ENCODE data around the gene TMEM201.
"Not testable (repeated sequence)": the region's sequence is repeated elsewhere in the genome, so short reads cannot be mapped to it uniquely, and the experiment has no call there.

Gene TMEM201

GRCh38 chr1:9569267-9569666 is 19.4 kb upstream of the TMEM201 start:
- no peak for DNase-seq (ENCODE audit: extremely low spot score)
- ChIA-PET CTCF (interaction anchor here (0.6 to 1.0 kb wide), 3 partner anchors 21 to 47 kb away, joined by 3 to 5 read pairs (median 3); no protein-coding TSS in a partner anchor), POLR2A (interaction anchor here (1.8 kb wide), 1 partner anchor 30 kb away, joined by 5 read pairs; the partner anchor contains the start of gene SLC25A33)
- TF ChIP-seq FOXM1 (IDR thresholded peaks at IDR 0.05; ENCODE audit: borderline replicate concordance) = no peak
- no peak for TF ChIP-seq BHLHE40 (IDR thresholded peaks at IDR 0.05; ENCODE audit: borderline replicate concordance)
- no peak for TF ChIP-seq TARDBP (IDR thresholded peaks at IDR 0.05)
- TF ChIP-seq HDGF (IDR thresholded peaks at IDR 0.05; ENCODE audit: borderline replicate concordance) = no peak

- CTCF ChIA-PET; DNase-seq (ENCODE audit: extremely low spot score): not testable (repeated sequence)
- POLR2A ChIA-PET = interaction anchor here (1.8 kb wide), 1 partner anchor 32 kb away, joined by 5 read pairs; the partner anchor contains the start of gene SLC25A33
These were observed 17.7 kb upstream of the TMEM201 start for GRCh38 chr1:9570886-9571529.

DNA sequence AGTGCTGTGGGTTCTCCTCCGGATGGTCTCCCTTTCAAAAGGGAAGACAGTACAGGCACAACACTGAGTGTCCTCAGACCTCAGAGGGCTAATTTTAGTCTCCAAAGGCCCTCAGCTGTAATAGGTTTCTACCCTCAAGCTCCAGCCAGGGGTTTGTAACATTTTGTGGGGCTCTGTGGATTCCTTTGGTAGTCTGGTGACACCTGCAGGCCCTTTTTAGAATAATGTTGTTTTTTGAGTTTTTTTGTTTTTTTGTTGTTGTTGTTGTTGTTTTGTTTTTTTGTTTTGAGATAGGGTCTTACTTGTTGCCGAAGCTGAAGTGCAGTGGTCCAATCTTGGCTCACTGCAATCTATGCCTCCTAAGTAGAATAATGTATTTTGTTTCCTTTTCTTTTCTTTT is 15.0 kb upstream of the TMEM201 start:
- TF ChIP-seq ZNF384 (IDR thresholded peaks at IDR 0.05) = peak; percentile 70
- TF ChIP-seq SUZ12 (IDR thresholded peaks at IDR 0.05) = no peak
- CTCF ChIA-PET = interaction anchor here (0.7 to 1.2 kb wide), 4 partner anchors 66 to 237 kb away, joined by 3 to 8 read pairs (median 4); no protein-coding TSS in a partner anchor
- POLR2A ChIA-PET = no interaction called here
- no peak for DNase-seq (ENCODE audit: extremely low spot score)

- no peak for DNase-seq (ENCODE audit: extremely low spot score)
- TF ChIP-seq CTBP1 (IDR thresholded peaks at IDR 0.05; ENCODE audit: borderline replicate concordance) = no peak
- TF ChIP-seq NFRKB (IDR thresholded peaks at IDR 0.05) = no peak
- no peak for TF ChIP-seq FOXM1 (IDR thresholded peaks at IDR 0.05; ENCODE audit: borderline replicate concordance)
- TF ChIP-seq FOXK2 (IDR thresholded peaks at IDR 0.05) = no peak
- no peak for TF ChIP-seq TARDBP (IDR thresholded peaks at IDR 0.05)
- TF ChIP-seq ELF4 (IDR thresholded peaks at IDR 0.05) = no peak
- no peak for TF ChIP-seq HDGF (IDR thresholded peaks at IDR 0.05; ENCODE audit: borderline replicate concordance)
- TF ChIP-seq FOXA1 (IDR thresholded peaks at IDR 0.05) = no peak
- no peak for TF ChIP-seq ARNT (IDR thresholded peaks at IDR 0.05)
- no peak for TF ChIP-seq ZNF384 (IDR thresholded peaks at IDR 0.05)
- TF ChIP-seq BHLHE40 (IDR thresholded peaks at IDR 0.05; ENCODE audit: borderline replicate concordance) = no peak
- TF ChIP-seq L3MBTL2 (conservative IDR thresholded peaks at IDR 0.05) = no peak
- TF ChIP-seq LEF1 (IDR thresholded peaks at IDR 0.05; ENCODE audit: borderline replicate concordance) = no peak
- TF ChIP-seq SP1 (IDR thresholded peaks at IDR 0.05) = no peak
- no peak for TF ChIP-seq PKNOX1 (IDR thresholded peaks at IDR 0.05)
- ChIA-PET CTCF (interaction anchor here (0.7 kb wide), 1 partner anchor 269 kb away, joined by 3 read pairs; no protein-coding TSS in a partner anchor), POLR2A (no interaction called here)
These were observed 13.2 kb upstream of the TMEM201 start for GRCh38 chr1:9575486-9575885.

- DNase-seq (ENCODE audit: extremely low spot score) = no peak
- ChIA-PET POLR2A (no interaction called here), CTCF (no interaction called here)
- TF ChIP-seq SUZ12 (IDR thresholded peaks at IDR 0.05) = no peak
- TF ChIP-seq LEF1 (IDR thresholded peaks at IDR 0.05; ENCODE audit: borderline replicate concordance) = no peak
- no peak for TF ChIP-seq NFRKB (IDR thresholded peaks at IDR 0.05)
- no peak for TF ChIP-seq FOXM1 (IDR thresholded peaks at IDR 0.05; ENCODE audit: borderline replicate concordance)
- no peak for TF ChIP-seq BHLHE40 (IDR thresholded peaks at IDR 0.05; ENCODE audit: borderline replicate concordance)
- TF ChIP-seq HDGF (IDR thresholded peaks at IDR 0.05; ENCODE audit: borderline replicate concordance) = no peak
- TF ChIP-seq PKNOX1 (IDR thresholded peaks at IDR 0.05) = no peak
- no peak for TF ChIP-seq ARNT (IDR thresholded peaks at IDR 0.05)
- TF ChIP-seq ELF4 (IDR thresholded peaks at IDR 0.05) = no peak
- no peak for TF ChIP-seq TARDBP (IDR thresholded peaks at IDR 0.05)
- TF ChIP-seq CTBP1 (IDR thresholded peaks at IDR 0.05; ENCODE audit: borderline replicate concordance) = no peak
- no peak for TF ChIP-seq L3MBTL2 (conservative IDR thresholded peaks at IDR 0.05)
- TF ChIP-seq ZNF384 (IDR thresholded peaks at IDR 0.05) = no peak
- TF ChIP-seq SP1 (IDR thresholded peaks at IDR 0.05) = no peak
- no peak for TF ChIP-seq FOXK2 (IDR thresholded peaks at IDR 0.05)
These were observed 11.8 kb upstream of the TMEM201 start for GRCh38 chr1:9576903-9577302.

GRCh38 chr1:9577423-9577822 is 11.3 kb upstream of the TMEM201 start:
- CTCF ChIA-PET = no interaction called here
- no peak for DNase-seq (ENCODE audit: extremely low spot score)
- no peak for TF ChIP-seq CTBP1 (IDR thresholded peaks at IDR 0.05; ENCODE audit: borderline replicate concordance)
- TF ChIP-seq PKNOX1 (IDR thresholded peaks at IDR 0.05) = no peak
- TF ChIP-seq SUZ12 (IDR thresholded peaks at IDR 0.05) = no peak
- no peak for TF ChIP-seq FOXM1 (IDR thresholded peaks at IDR 0.05; ENCODE audit: borderline replicate concordance)
- TF ChIP-seq SP1 (IDR thresholded peaks at IDR 0.05) = no peak
- no peak for TF ChIP-seq BHLHE40 (IDR thresholded peaks at IDR 0.05; ENCODE audit: borderline replicate concordance)
- no peak for TF ChIP-seq NFRKB (IDR thresholded peaks at IDR 0.05)
- TF ChIP-seq ARNT (IDR thresholded peaks at IDR 0.05) = no peak
- no peak for TF ChIP-seq TARDBP (IDR thresholded peaks at IDR 0.05)
- no peak for TF ChIP-seq L3MBTL2 (conservative IDR thresholded peaks at IDR 0.05)
- TF ChIP-seq FOXK2 (IDR thresholded peaks at IDR 0.05) = no peak
- no peak for TF ChIP-seq ELF4 (IDR thresholded peaks at IDR 0.05)
- TF ChIP-seq HDGF (IDR thresholded peaks at IDR 0.05; ENCODE audit: borderline replicate concordance) = no peak
- no peak for TF ChIP-seq LEF1 (IDR thresholded peaks at IDR 0.05; ENCODE audit: borderline replicate concordance)
- TF ChIP-seq FOXA1 (IDR thresholded peaks at IDR 0.05) = no peak
- no peak for TF ChIP-seq ZNF384 (IDR thresholded peaks at IDR 0.05)
- POLR2A ChIA-PET = no interaction called here
